GM18868 (cell line): ENCODE data around the gene ZFYVE28.
"Not testable (repeated sequence)": the region's sequence is repeated elsewhere in the genome, so short reads cannot be mapped to it uniquely, and the experiment has no call there.

Experiments used
- ATAC-seq: cut with Tn5 transposase; IDR thresholded peaks from one replicate; pipeline ENCODE4 v1.9.1; 2021; ENCODE audit warnings: mild to moderate bottlenecking, moderate library complexity; ENCODE audit not compliant: unreplicated experiment

Gene ZFYVE28

DNA sequence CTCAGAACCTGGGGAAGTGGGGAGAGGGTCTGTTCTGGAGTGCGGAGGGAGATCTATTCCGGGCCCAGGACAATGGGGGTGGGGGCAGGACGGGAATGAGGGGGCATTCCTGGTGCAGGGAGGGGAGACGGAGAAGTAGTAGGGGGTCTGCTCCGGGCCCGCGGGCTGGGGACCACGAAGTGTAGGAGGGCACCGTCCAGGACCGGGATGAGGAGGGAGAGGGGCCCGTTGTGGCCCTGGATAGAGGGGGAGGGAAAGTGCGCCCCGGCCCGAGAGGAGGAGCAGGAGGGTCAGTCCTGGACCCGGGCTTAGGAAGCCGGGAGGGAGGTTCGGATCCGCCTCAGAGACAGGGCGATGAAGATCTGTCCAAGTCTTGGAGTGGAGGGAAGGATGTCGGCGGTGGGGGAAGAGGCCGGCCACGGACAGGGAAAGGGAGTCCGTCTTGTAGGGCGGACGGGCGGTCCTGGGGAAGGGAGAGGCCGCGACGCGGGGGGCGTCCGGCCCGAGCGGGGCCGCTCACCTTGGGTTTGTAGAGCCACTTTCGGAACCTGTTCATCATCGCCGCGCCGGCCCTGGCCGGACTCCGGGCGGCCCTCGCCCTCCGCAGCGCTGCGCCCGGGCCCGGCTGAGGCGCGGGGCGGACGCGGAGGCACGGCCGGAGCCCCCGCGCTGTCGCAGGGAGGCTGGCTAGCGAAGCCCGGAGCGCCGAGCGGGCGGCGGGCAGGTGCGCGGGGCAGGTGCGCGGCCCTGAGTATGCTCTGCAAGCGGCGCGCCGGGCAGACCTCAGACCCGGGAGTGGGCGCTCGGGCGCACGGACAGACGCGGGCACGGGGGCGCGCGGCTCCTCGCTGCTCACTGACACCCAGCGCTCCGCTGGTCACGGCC, at the start of gene ZFYVE28:
Gene ZFYVE28 (minus strand): TSS at position 881 of the 885 bp plus-strand sequence. CDS start 322 bp downstream, at position 559.
- peak; percentile 34 for ATAC-seq

DNA sequence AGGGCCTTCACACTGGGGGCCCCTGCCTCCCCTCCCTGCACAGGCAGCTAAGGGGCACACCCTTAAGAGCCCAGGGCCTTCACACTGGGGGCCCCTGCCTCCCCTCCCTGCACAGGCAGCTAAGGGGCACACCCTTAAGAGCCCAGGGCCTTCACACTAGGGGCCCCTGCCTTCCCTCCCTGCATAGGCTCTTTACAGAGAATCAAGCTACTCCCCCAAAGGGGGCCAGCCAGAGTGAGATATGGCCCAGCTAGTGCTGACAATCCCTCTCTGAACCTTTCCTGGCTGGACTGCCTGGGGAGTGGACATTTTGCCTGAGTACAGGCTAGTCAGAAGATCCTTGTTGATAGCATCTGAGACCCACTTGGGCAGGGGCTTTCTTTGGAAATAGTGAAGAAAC, 47.1 kb upstream of the ZFYVE28 start:
- ATAC-seq, result not testable (repeated sequence)

DNA sequence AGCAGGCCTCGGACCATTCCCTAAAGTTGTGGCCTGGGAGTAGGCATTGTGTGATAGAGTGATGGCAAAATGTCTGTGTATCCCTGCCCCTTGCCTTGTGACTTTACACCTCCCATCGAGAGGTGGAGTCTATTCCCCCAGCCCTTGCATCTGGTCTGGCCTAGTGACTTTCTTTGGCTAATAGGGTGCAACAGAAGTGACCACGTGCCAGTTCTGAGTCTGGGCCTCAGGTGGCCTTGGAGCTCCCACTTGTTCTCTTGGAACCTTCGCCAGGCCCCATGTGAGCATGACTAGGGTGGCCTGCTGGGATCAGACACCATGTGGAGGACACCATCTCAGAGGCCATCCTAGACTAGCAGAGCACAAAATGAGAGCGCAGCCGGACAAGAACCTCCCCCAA, 46.6 kb upstream of the ZFYVE28 start:
- no peak for ATAC-seq

DNA sequence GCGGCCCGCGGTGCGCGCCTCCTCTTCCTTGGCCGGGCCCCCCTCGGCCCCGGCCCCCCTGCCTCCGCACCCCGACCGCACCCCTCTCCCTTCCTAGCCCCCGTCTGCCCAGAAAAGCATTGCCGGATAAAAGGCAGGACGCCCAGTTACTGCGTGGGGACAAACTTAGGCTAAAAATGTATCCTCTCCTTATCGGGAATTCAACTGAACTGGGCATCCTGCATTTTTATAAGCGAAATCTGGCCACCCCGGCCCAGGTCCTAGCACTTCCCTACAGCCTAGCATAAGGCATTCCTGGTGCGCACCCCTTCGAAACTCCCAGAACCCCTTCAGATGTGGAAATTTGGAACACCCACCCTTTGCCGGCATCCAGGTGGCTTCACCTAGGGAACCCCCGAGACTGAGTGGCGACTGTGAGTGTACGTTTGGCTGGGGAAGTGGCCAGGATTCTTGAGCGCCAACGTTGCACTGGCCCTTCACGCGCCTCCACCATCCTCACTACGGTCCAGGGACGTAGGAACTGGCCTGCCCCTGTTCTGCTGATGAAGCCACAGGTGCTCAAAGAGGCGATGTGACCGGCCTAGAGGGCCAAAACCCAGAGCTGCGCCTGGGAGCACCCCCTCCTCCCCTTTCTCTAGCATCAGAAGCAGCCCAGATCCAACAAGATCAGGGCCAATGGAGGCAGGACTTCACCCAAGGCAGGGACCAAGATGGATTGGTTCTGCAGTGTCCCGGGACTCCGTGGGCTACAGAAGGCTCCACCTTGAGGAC, 44.7 kb upstream of the ZFYVE28 start:
- ATAC-seq, result no peak

DNA sequence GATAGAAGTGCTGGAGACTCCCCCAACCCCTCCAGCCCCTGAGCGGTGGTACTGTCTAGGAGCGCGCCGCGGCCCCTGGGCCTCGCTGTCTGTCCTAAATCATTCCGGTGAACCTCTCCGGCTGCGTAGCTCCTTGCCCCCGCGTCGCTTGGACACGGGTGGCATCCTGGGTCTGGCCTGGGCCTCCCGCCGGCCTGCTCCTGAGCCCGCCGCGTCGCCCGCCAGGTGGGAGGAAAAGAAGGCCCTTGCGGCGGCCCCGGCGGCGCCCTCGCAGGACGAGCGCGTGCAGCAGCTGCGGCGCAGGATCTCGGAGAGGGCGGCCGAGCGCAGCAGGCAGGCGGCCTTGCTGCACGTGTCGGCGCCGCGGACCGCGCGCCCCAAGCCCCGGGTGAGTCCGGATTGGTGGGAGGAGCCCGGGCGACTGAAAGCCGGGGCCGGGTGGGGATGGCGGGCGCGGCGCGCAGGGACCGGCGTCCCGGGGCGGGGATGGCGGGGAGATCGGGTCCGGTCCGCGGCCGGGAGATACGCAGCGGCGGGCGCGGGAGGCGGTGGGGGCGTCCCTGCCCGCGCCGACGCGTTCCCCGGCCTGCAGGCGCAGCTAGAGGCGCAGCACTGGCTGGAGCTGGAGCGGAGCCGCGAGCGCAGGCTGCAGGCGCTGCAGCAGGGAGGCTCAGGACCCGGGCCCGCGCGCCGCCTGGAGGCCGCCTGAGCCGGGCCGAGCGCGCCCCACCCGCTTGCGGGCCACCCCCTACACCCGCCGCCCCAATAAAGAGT, 44.0 kb upstream of the ZFYVE28 start:
- ATAC-seq, result peak; percentile 80

DNA sequence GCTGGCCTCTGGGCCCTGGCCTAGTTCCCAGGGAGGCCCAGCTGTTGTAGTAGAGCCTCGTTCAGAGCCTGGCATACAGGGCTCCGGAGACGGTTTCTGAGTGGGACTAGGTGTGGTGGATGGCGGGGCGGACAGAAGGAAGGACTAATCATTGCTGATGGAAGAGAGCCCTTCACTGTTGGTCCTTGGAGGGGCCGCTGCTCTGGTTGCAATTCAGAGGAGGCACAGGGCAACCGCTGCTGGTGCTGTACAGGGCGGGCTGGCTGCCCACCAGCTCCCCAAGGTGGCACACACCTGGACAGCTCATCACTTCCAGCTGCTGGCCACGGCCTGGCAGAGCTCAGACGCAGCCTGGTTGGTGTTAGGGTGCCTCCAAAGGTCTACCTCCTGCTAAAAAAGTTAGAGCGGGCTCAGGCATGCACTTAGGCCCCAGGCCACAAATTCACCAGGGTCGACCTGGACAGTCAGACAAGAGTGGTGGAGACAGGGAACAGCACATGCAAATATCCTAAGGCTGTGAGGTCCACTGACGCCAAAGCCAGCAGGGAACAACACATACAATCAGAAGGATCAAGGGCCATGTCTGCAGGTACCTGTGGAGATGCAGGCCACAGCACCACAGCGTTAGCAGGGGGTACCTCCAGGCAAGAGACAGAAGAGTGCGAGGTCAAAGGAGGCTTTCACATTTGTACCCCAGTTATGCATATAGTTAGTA, 43.0 kb upstream of the ZFYVE28 start:
- no peak for ATAC-seq

DNA sequence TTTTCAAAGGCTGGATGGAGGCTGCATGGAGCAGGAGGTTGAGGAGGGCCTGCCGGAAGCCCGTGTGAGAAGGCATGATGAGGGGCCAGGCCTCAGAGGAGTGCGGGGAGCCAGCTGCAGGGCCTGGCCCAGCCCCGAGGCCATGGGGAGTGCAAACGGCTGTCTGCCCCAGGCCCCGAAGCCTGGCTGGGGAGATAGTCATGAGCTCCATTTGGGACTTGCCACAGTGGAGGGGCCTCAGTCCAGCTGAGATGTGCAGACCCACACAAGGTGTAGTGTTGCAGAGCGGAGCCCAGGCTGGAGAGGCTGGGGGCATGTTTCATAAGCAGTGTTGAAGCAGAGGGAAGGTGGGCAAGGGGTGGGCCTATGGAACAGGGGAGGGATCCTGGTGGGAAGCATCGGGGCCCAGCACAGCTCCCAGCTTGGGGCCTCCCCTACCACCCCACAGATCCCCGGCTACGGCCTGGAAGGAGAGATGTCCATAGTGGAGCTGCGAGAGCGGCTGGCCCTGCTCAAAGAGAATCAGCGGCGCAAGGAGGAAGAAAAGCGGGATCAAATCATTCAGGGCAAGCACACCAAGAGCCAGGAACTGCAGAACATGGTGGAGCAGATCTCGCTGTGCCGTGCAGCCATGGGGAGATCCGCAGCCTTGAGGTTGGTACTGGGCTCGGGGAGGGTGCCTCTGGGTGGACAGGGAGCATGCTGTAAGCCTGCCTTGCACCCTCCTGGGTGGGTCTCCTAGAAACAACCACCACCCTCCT, 41.3 kb upstream of the ZFYVE28 start:
- no peak for ATAC-seq

DNA sequence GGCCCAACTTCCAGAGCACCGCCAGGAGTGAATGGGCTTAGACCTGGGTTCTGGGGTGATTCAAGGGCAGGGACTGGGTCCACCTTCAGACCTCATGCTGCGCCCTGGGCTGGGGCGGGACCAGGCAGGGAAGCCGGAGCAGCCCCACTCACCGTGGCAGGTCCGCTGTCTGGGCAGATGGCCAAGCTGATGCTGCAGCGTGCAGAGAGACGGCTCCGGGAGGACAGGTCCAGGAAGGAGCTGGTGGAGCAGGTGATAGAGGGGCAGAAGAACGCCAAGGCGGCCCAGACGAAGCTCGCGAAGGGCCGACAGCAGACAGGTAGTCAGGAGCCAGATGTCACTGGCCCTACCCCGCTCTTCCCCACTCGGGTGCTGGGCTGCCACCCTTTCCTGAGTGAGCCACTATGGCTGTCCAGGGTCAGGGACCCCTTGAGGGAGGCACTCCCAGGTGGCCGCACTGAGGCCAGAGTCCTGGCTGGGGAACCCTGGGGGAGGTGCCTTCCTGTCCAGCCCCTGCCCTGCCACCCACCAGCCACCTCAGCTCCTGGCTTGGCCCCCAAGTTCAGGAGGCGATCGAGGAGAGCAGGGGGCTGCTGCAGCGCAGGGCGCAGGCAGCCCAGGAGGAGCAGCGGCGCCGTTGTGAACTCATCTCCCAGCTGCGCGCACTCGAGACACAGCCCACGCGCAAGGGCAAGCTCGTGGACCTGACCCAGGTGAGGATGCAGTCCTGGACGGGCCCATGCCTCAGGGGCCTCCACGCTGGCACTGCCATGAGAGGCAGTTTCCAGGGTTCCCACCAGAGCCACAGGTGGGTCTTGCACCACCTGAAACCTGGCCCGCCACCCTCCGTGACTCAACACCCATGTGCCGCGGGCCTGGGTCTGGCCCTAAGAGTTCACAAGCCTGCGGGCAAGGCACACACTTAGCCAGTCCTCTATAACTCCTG, 40.4 kb upstream of the ZFYVE28 start:
- no peak for ATAC-seq

DNA sequence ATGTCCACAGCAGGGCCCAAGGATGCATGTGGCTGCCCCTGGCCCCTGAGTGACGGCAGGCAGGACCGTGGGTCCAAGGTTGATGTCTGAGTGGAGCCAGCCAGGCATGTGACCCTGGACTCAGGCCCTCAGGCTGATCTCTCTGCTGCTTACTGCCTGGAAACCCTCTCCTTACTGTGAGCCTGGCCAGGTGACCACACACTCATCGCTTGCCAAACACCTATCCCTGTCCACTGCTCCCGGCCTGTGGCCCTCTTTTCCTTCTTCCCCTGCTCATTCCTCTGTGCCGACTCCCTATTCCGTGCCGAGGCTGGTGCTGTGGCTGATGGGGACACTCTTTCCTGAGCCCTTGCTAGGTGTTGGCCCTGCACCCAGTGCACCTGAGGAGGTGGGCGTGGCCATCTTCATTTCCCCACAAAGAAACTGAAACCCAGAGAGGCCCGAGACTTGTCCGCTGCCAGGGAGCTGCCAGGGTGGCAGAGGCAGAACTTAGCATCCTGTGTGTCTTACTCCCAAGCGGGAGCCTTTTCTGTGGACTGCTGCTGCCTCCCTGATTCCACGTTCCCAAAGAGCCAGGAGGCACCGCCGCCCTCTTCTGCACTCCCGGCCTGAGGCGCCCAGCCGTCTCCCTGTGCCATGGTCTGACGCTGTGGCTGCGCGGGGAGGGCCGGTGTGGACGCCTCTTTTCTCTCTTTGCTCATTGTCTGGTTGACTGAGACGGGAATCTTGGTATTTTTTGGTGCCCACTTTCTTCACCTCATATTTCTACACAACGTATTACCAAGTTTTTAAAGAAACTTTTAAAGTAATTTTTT, 39.2 kb upstream of the ZFYVE28 start:
- no peak for ATAC-seq

DNA sequence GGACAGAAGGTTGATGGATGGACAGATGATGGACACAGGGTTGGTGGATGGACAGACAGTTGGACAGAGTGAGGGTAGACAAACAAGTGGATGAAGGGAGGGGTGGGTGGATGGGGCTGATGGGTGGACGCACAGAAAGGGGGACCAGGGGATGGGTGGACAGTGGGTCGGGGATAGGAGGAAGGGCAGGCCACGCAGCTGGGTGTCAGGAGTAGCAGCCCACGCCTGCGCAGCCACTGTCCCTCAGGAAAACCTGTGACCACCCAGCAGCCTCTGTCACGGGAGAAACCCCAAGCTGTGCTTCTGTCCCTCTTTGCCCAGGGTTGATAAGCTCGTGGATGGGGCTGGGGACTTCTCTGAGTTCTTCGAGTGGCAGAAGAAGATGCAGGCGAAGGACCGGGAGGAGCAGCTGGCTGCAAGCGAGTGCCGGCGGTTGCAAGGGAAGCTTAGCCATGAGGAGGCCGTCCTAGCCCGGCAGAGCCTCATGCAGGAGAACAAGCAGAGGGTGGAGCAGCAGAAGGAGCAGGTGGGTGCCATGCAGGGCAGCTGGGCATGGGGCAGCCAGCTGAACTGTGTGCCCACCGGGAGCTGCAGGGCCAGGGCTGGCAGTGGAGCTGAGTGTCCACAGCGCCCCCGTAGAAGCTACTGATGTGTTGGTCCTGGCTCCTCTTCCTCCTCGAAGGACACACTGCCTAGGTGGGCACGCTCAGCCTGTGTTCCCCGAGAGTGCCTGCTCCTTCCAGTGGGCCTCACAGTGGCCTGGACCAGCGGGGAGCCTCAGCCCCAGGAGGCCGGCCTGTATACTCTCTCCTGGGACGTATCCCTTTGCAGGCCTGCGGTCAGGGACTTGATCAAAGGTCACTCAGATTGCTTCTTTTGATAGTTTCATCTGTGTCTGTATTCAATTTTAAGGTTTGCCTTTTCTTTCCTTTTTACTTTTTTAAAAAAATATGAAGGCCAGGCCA, 33.7 kb upstream of the ZFYVE28 start:
- no peak for ATAC-seq

DNA sequence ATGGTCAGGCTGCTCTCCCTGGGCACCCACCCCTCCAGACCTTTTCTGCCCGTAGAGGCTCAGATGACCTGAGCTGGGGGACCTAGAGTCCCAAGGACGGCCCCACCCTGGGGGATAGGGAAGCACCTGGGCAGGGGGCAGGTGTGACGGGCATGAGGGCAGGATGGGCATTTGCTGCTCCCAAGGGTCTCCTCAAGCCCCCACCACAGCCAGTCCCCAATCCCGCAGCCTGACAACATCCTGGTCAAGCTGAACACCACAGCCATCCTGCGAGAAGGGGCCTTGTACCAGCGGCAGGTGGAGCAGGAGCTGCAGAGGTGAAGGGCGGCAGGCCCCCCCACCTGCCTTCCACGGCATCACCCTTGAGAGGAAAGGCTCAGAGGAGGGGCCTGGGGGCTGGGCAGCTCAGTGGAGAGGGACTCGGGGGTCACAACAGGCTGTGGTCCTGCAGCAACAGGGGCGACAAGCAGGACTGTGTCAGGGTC, 32.6 kb upstream of the ZFYVE28 start:
- no peak for ATAC-seq

DNA sequence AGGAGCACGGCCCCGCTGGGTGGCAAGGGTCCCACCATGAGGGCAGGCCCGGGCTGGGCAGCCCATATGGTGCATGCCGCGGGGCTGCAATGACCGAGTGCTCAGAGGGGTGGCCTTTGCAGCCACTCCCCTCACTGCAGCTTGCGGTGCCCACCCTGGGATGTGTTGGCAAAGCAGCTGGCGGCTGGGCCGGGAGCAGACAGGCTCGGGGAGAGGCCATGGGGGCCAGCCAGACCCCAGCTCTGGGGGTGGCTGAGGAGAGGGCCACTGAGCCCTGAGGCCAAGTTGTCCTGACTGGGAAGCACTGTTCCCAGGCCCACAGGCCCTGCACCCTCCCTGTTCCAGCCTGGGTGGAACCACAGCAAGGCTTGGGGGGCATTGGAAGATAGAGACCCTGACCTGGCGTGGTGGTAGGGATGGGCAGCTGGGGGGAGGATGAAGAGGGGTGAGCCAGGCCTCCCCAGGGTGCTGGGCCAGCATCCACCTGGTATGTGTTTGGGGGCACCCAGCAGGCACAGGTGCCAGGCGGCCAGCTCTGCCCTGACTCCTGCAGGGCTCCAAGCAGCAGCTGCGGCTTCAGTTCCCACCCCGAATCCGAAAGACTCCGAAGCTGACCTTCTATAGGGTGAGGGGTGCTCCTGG, 32.1 kb upstream of the ZFYVE28 start:
- ATAC-seq, result no peak

DNA sequence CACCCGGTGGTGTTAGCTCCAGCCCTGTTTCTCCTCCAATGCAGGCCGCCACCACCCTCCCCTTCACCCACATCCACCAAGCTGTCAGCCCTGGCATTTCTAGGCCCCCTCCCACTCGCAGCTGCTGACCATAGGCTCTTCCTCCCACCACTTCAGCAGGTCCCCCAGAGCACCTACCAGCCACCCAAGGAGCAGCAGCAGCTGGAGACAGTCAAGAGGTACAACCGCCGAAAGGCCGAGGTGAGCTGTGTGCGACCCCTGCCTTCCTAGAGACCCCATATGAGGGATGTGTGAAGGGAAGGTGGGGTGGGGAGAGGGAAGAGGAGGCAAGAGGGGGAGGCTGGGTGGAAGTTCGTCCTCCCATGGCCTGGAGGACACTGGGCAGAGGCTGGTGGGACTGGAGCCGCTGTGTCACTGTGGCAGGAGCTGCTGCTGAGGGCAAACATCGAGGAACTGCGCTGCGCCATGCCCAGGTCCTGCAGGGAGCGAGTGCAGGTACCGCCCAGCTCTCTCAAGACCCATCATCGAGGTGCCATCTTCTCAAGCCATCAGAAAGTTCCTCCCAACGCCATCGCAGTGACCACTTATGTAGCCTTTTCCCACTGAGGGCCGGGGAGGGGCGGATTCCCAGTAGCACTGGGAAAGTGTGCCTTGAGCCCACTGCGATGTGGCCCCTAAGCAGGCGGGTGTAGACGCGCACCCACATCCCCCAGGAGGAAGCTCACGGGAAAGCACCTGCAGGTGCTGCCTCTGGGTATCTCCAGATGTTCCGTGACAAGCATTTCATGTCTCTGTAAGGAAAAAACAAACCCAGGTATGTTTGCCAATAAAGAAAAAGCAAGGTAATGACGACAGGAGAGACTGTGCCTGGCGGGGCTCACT, 31.3 kb upstream of the ZFYVE28 start:
- ATAC-seq, result no peak

DNA sequence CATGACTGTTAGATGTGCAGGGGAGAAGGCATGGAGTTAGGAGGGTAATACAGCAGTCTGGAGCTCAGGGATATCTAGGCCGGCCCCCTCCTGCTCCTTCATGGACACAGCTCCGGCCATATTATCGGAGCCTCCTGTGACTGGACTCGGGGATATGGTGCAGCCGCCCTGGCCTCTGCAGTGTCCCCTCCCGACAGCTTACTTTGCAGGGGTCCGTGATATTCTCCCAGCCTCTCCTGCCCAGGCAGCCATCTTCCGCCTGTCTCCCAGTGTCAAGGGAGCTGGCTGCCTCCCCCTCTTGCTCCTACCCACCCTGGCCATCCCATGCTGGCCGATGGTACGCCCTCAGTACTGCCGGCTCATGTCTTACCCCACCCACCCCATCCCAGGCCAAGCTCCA, 30.6 kb upstream of the ZFYVE28 start:
- no peak for ATAC-seq

DNA sequence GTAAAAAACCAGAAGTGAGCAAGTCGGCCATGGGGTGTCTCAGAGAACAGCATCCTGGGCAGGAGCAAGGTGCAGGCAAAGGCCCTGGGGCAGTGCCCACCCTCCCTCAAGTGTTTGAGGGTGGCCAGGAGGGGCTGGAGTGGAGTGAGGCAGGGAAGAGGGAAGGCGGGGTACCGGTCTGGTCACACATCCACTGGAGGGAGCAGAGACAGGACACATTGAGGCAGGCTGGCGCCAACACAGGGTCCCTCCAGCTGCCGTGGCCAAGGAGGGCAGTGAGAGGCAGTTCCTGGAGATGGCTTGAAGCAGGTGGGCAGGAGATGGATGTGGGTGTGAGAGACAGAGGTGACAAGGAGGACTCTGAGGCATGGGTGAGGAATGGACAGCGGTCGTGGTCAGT, 30.1 kb upstream of the ZFYVE28 start:
- no peak for ATAC-seq
